WTC11 (cell line): Measurements from ENCODE around the gene LRRIQ4.

Experiments used
- MYBL2 ChIP-seq: sonication (generic); formaldehyde crosslinking; IDR thresholded peaks from 2 replicates; pipeline ENCODE4 v1.8.1; 2023; ENCODE audit warnings: mild to moderate bottlenecking, moderate library complexity, missing genetic modification reagents
- NFE2L1 ChIP-seq: sonication (generic); formaldehyde crosslinking; IDR thresholded peaks from 2 replicates; pipeline ENCODE4 v1.8.1; 2023; ENCODE audit warnings: missing genetic modification reagents
- TEAD4 ChIP-seq: sonication (generic); formaldehyde crosslinking; IDR thresholded peaks from 2 replicates; pipeline ENCODE4 v1.8.0; 2022; ENCODE audit warnings: mild to moderate bottlenecking, missing genetic modification reagents
- TP53 ChIP-seq: sonication (generic); formaldehyde crosslinking; IDR thresholded peaks from 2 replicates; pipeline ENCODE4 v1.8.1; 2023; ENCODE audit warnings: mild to moderate bottlenecking, missing genetic modification reagents
- TF ChIP-seq, protein P1 (sequence below): fragments of 200-600 bp; IDR thresholded peaks from 2 replicates; pipeline ENCODE4 v1.8.0; 2022; ENCODE audit warnings: antibody characterized with exemption
- TF ChIP-seq, protein P2 (sequence below): sonication (generic); formaldehyde crosslinking; IDR thresholded peaks from 2 replicates; pipeline ENCODE4 v1.8.0; 2022; ENCODE audit warnings: mild to moderate bottlenecking, missing genetic modification reagents
- TF ChIP-seq, protein P3 (sequence below): fragments of 250-450 bp; sonication (Bioruptor Pico); conservative IDR thresholded peaks from 2 replicates; pipeline ENCODE4 v1.9.0; 2021; ENCODE audit warnings: mild to moderate bottlenecking
- TF ChIP-seq, protein P4 (sequence below): sonication (generic); formaldehyde crosslinking; IDR thresholded peaks from 2 replicates; pipeline ENCODE4 v1.8.0; 2022; ENCODE audit warnings: mild to moderate bottlenecking, missing genetic modification reagents

DNA sequence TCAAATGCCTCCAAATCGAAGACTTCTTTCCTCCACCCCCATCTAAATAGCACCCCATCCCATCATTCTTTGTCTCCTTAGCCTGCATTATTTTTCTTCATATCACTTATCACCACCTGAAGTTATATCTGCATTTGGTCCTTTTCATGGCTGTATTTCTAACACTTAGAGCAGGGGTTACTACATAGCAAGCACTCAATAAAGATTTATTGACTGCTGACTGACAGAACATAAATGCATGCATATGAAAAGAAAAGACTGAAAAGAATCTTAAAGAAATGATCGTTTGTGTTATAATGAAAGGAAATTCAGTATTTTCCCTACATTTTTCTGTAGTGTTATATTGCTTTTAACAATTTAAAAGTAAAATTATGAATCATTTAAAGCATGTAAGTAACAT, 55.7 kb downstream of the LRRIQ4 start:
- TF ChIP-seq, protein P1, sequence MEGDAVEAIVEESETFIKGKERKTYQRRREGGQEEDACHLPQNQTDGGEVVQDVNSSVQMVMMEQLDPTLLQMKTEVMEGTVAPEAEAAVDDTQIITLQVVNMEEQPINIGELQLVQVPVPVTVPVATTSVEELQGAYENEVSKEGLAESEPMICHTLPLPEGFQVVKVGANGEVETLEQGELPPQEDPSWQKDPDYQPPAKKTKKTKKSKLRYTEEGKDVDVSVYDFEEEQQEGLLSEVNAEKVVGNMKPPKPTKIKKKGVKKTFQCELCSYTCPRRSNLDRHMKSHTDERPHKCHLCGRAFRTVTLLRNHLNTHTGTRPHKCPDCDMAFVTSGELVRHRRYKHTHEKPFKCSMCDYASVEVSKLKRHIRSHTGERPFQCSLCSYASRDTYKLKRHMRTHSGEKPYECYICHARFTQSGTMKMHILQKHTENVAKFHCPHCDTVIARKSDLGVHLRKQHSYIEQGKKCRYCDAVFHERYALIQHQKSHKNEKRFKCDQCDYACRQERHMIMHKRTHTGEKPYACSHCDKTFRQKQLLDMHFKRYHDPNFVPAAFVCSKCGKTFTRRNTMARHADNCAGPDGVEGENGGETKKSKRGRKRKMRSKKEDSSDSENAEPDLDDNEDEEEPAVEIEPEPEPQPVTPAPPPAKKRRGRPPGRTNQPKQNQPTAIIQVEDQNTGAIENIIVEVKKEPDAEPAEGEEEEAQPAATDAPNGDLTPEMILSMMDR, result no peak
- TF ChIP-seq MYBL2 (CRISPR knock-in tag) (no peak), TEAD4 (CRISPR knock-in tag) (no peak), NFE2L1 (CRISPR knock-in tag) (no peak), TP53 (CRISPR knock-in tag) (no peak)
- TF ChIP-seq, protein P2, sequence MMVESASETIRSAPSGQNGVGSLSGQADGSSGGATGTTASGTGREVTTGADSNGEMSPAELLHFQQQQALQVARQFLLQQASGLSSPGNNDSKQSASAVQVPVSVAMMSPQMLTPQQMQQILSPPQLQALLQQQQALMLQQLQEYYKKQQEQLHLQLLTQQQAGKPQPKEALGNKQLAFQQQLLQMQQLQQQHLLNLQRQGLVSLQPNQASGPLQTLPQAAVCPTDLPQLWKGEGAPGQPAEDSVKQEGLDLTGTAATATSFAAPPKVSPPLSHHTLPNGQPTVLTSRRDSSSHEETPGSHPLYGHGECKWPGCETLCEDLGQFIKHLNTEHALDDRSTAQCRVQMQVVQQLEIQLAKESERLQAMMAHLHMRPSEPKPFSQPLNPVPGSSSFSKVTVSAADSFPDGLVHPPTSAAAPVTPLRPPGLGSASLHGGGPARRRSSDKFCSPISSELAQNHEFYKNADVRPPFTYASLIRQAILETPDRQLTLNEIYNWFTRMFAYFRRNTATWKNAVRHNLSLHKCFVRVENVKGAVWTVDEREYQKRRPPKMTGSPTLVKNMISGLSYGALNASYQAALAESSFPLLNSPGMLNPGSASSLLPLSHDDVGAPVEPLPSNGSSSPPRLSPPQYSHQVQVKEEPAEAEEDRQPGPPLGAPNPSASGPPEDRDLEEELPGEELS (CRISPR knock-in tag), result no peak
- TF ChIP-seq, protein P3, sequence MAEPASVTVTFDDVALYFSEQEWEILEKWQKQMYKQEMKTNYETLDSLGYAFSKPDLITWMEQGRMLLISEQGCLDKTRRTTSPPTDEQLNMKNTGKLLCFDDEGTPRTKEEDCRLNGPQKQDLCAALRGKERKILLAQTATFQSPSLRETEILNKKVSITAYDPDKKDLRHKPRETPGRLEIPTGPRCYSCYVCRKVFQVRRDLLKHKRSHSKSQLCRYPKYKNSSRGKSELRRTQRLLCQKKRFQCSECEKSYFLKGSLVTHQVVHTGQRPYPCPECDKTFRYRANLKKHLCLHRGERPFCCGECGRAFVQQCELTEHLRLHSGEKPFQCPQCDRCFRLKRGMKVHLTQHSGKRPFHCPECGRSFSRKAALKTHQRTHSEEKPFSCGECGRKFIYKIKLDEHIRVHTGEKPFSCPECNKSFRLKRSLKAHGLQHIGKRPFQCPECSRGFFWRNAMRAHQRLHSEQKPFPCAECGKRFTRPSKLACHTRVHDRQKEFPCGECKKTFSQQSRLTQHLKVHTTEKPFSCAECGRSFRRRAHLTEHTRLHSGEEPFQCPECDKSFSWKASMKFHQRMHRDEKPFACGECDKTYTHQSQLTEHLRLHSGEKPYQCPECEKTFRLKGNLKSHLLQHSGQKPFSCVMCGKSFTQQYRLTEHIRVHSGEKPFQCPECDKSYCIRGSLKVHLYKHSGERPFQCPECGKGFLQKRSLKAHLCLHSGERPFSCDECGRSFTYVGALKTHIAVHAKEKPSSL, result no peak
- TF ChIP-seq, protein P4, sequence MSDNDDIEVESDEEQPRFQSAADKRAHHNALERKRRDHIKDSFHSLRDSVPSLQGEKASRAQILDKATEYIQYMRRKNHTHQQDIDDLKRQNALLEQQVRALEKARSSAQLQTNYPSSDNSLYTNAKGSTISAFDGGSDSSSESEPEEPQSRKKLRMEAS (CRISPR knock-in tag), result no peak
